ENCODE data around the gene RAB30. TPM values are rescaled to one million over a fixed set of nuclear protein-coding genes. Genes with fewer than 3 reads are reported as not detected.
A peak's percentile ranks its signal among the peaks of the same experiment; 100 is the strongest.

Gene RAB30
- total RNA-seq, 1 donor from 2014 or later, result 21.0 TPM

- intact Hi-C loops (cut with DNase I), result loop anchor here (2.0 to 10.0 kb wide), 5 partner anchors 40 to 170 kb away; partner anchors contain the start of genes ANKRD42, DDIAS and PRCP
- DNase-seq (ENCODE audit: low spot score), result no peak
Observed at GRCh38 chr11:83072350-83073242, 899 bp upstream of the RAB30 start.

- peak; percentile 77 for DNase-seq (ENCODE audit: low spot score)
- intact Hi-C loops (cut with DNase I), result loop anchor here (1.0 to 10.0 kb wide), 5 partner anchors 39 to 169 kb away; partner anchors contain the start of genes ANKRD42, DDIAS, PCF11 and PRCP
Observed at GRCh38 chr11:83070731-83071566, 748 bp downstream of the RAB30 start.

GRCh38 chr11:83070044-83070701, 1.5 kb downstream of the RAB30 start:
- intact Hi-C loops (cut with DNase I), result loop anchor here (5.0 to 10.0 kb wide), 4 partner anchors 38 to 168 kb away; partner anchors contain the start of genes ANKRD42, DDIAS and PRCP
- no peak for DNase-seq (ENCODE audit: low spot score)

GRCh38 chr11:83069441-83070043, 2.2 kb downstream of the RAB30 start:
- intact Hi-C loops (cut with DNase I), result loop anchor here (5.0 to 10.0 kb wide), 5 partner anchors 37 to 167 kb away; partner anchors contain the start of genes ANKRD42, DDIAS and PRCP
- DNase-seq (ENCODE audit: low spot score), result no peak

- intact Hi-C loops (cut with DNase I), result loop anchor here (5.0 kb wide), 1 partner anchor 141 kb away; no protein-coding TSS in a partner anchor
- DNase-seq (ENCODE audit: low spot score), result no peak
Observed at GRCh38 chr11:83068568-83068967, 3.1 kb downstream of the RAB30 start.

GRCh38 chr11:83064011-83064410, 7.7 kb downstream of the RAB30 start:
- no peak for DNase-seq (ENCODE audit: low spot score)
- intact Hi-C loops (cut with DNase I), result no loop called here

GRCh38 chr11:83063073-83063754, 8.5 kb downstream of the RAB30 start:
- intact Hi-C loops (cut with DNase I), result no loop called here
- no peak for DNase-seq (ENCODE audit: low spot score)

GRCh38 chr11:83061883-83062282, 9.8 kb downstream of the RAB30 start:
- DNase-seq (ENCODE audit: low spot score), result no peak
- intact Hi-C loops (cut with DNase I), result no loop called here

GRCh38 chr11:83060965-83061364, 10.7 kb downstream of the RAB30 start:
- no peak for DNase-seq (ENCODE audit: low spot score)
- intact Hi-C loops (cut with DNase I), result no loop called here

- intact Hi-C loops (cut with DNase I), result no loop called here
- no peak for DNase-seq (ENCODE audit: low spot score)
Observed at GRCh38 chr11:83057721-83058120, 14.0 kb downstream of the RAB30 start.

GRCh38 chr11:83056611-83057010, 15.1 kb downstream of the RAB30 start:
- no peak for DNase-seq (ENCODE audit: low spot score)
- intact Hi-C loops (cut with DNase I), result no loop called here

GRCh38 chr11:83056204-83056603, 15.5 kb downstream of the RAB30 start:
- intact Hi-C loops (cut with DNase I), result no loop called here
- DNase-seq (ENCODE audit: low spot score), result no peak

GRCh38 chr11:83054904-83055380, 16.8 kb downstream of the RAB30 start:
- DNase-seq (ENCODE audit: low spot score), result no peak
- intact Hi-C loops (cut with DNase I), result no loop called here

GRCh38 chr11:83054001-83054400, 17.7 kb downstream of the RAB30 start:
- no peak for DNase-seq (ENCODE audit: low spot score)
- intact Hi-C loops (cut with DNase I), result no loop called here

GRCh38 chr11:83051760-83052671, 19.7 kb downstream of the RAB30 start:
- intact Hi-C loops (cut with DNase I), result no loop called here
- DNase-seq (ENCODE audit: low spot score), result no peak

- intact Hi-C loops (cut with DNase I), result no loop called here
- DNase-seq (ENCODE audit: low spot score), result no peak
Observed at GRCh38 chr11:83047515-83048225, 24.0 kb downstream of the RAB30 start.

GRCh38 chr11:83046621-83047172, 25.0 kb downstream of the RAB30 start:
- no peak for DNase-seq (ENCODE audit: low spot score)
- intact Hi-C loops (cut with DNase I), result no loop called here

Measured in cardiac septum (tissue), 1 donor.